Common myeloid progenitor, CD34-positive (primary cell): Measurements from ENCODE around the gene NPY1R. TPM values are rescaled to one million over a fixed set of nuclear protein-coding genes. Genes with fewer than 3 reads are reported as not detected.

Source experiments
- CTCF ChIA-PET: fragments of 350-600 bp; sonication (Branson Sonifier 250); formaldehyde crosslinking; loops from one replicate; lab custom pipeline; 2021; ENCODE audit warnings: antibody characterized with exemption; lab: Charles Lee
- POLR2A ChIA-PET: fragments of 350-600 bp; sonication (Branson Sonifier 250); formaldehyde crosslinking; loops from one replicate; lab custom pipeline; 2021; ENCODE audit warnings: antibody characterized with exemption; lab: Charles Lee
- DNase-seq, 3 donors: peaks; one replicate each; pipeline versions ENCODE4 v3.0.0 to v3.0.0-alpha.2; 2013
- H3K27ac ChIP-seq, 2 experiments: 1 replicate in 1 of 2; 2 replicates in 1 of 2; pipeline ENCODE4 v1.7.0; 2013; ENCODE audit warnings: inconsistent platforms in 2 of 2, low read length in 2 of 2, mild to moderate bottlenecking in 2 of 2, low read depth in 1 of 2, moderate library complexity in 1 of 2; ENCODE audit not compliant: severe bottlenecking in 2 of 2, insufficient read depth in 1 of 2, poor library complexity in 1 of 2
- H3K27me3 ChIP-seq, 5 experiments: replicated peaks in 2 of 5; 1 replicate in 3 of 5; 2 replicates in 2 of 5; pipeline versions ENCODE4 v1.6.1 to v1.7.0; 2013; ENCODE audit warnings: low read length in 4 of 5, mild to moderate bottlenecking in 2 of 5, moderate library complexity in 2 of 5, inconsistent platforms in 1 of 5; ENCODE audit not compliant: insufficient read depth in 5 of 5, control insufficient read depth in 4 of 5
- H3K36me3 ChIP-seq, 4 experiments: 1 replicate in 2 of 4; 2 replicates in 2 of 4; pipeline versions ENCODE4 v1.6.1 to v1.7.0; 2013; ENCODE audit warnings: low read length in 3 of 4, control low read depth in 1 of 4, mild to moderate bottlenecking in 1 of 4; ENCODE audit not compliant: control insufficient read depth in 4 of 4, insufficient read depth in 4 of 4
- H3K4me1 ChIP-seq, 4 experiments: 1 replicate in 3 of 4; 2 replicates in 1 of 4; pipeline versions ENCODE4 v1.6.1 to v1.7.1; 2013; ENCODE audit warnings: low read length in 3 of 4, mild to moderate bottlenecking in 3 of 4, control low read depth in 1 of 4, inconsistent platforms in 1 of 4, moderate library complexity in 1 of 4; ENCODE audit not compliant: control insufficient read depth in 4 of 4, insufficient read depth in 4 of 4; ENCODE audit errors: control extremely low read depth in 1 of 4
- H3K4me3 ChIP-seq, 7 experiments: 1 replicate in 4 of 7; 2 replicates in 3 of 7; pipeline versions ENCODE4 v1.5.1 to v1.7.0; 2013; ENCODE audit warnings: mild to moderate bottlenecking in 7 of 7, low read length in 6 of 7, moderate library complexity in 6 of 7, inconsistent platforms in 2 of 7, low read depth in 2 of 7, control low read depth in 1 of 7; ENCODE audit not compliant: insufficient read depth in 4 of 7, control insufficient read depth in 1 of 7; ENCODE audit errors: extremely low read depth in 1 of 7
- H3K9me3 ChIP-seq, 5 experiments: 1 replicate in 4 of 5; 2 replicates in 1 of 5; pipeline versions ENCODE4 v1.6.1 to v1.7.1; 2013; ENCODE audit warnings: low read length in 4 of 5, mild to moderate bottlenecking in 2 of 5, inconsistent platforms in 1 of 5, low read depth in 1 of 5, moderate library complexity in 1 of 5; ENCODE audit not compliant: control insufficient read depth in 4 of 5, insufficient read depth in 2 of 5; ENCODE audit errors: control extremely low read depth in 1 of 5
- WGBS: methylation state at CpG from one replicate; pipeline ENCODE4 v1.1.5; 2013; ENCODE audit not compliant: insufficient coverage; 5-methylcytosine and 5-hydroxymethylcytosine counted together
- polyA plus RNA-seq: library from polyadenylated mRNA; unstranded; fragments of 120-200 nt; gene quantifications from one replicate; pipeline ENCODE4 v1.2.1, GENCODE V29; 2013

The NPY1R gene
- not detected for polyA plus RNA-seq

- ChIA-PET CTCF (interaction anchor here (0.7 to 2.6 kb wide), 10 partner anchors 10 to 835 kb away, joined by 3 to 15 read pairs (median 3); partner anchors contain the start of gene NPY5R), POLR2A (no interaction called here)
- H3K9me3 ChIP-seq = no peaks in the 10 kb centered on the region
- DNase-seq = peak; percentile 69 to 78 (median 77)
- H3K4me1 ChIP-seq = peaks cover 0 to 16% (median 14%) of the 10 kb centered on the region in 4 experiments
- no peak within 1 kb of the TSS for H3K27ac ChIP-seq
- H3K4me3 ChIP-seq = peak within 1 kb of the TSS; percentile 31 to 77 (median 62)
- no peaks in the 10 kb centered on the region for H3K36me3 ChIP-seq
- WGBS = 14% methylated on average over 22 of the region's 36 CpGs
- peaks cover 16 to 67% (median 25%) of the 10 kb centered on the region in 5 experiments for H3K27me3 ChIP-seq
Measured at GRCh38 chr4:163332526-163333406, at the start of gene NPY1R. Gene NPY1R, minus strand, starts transcription at chr4:163332596. Its CDS starts 6,042 bp downstream, at chr4:163326554.

- no peak overlapping the region for H3K27ac ChIP-seq
- no peaks in the 10 kb centered on the region for H3K9me3 ChIP-seq
- no peaks in the 10 kb centered on the region for H3K27me3 ChIP-seq
- no peaks in the 10 kb centered on the region for H3K4me1 ChIP-seq
- no peak for DNase-seq
- CTCF ChIA-PET = no interaction called here
- no peaks in the 10 kb centered on the region for H3K36me3 ChIP-seq
- 60% methylated on average over 4 of the region's 5 CpGs for WGBS
- POLR2A ChIA-PET = no interaction called here
- H3K4me3 ChIP-seq = no peak overlapping the region
Measured at GRCh38 chr4:163380703-163381102, 48.3 kb upstream of the NPY1R start.

- ChIA-PET CTCF (no interaction called here), POLR2A (interaction anchor here (0.6 kb wide), 1 partner anchor 99 kb away, joined by 3 read pairs; no protein-coding TSS in a partner anchor)
- no peak for DNase-seq
Measured at GRCh38 chr4:163378661-163379060, 46.3 kb upstream of the NPY1R start.

GRCh38 chr4:163372029-163372428 is 39.6 kb upstream of the NPY1R start:
- WGBS = 81% methylated on average over 3 of the region's 5 CpGs
- CTCF ChIA-PET = no interaction called here
- no peak for DNase-seq
- H3K4me3 ChIP-seq = no peak overlapping the region
- no peak overlapping the region for H3K27ac ChIP-seq
- POLR2A ChIA-PET = no interaction called here
- peaks cover 0 to 4% (median 0%) of the 10 kb centered on the region in 5 experiments for H3K27me3 ChIP-seq
- H3K36me3 ChIP-seq = no peaks in the 10 kb centered on the region
- H3K9me3 ChIP-seq = peaks cover 0 to 2% (median 0%) of the 10 kb centered on the region in 5 experiments
- H3K4me1 ChIP-seq = no peaks in the 10 kb centered on the region

More at GRCh38 chr4:163378661-163379060, 46.3 kb upstream of the NPY1R start:
- Histone ChIP-seq H3K4me3 (no peak overlapping the region), H3K9me3 (no peaks in the 10 kb centered on the region), H3K4me1 (no peaks in the 10 kb centered on the region), H3K27me3 (no peaks in the 10 kb centered on the region), H3K36me3 (no peaks in the 10 kb centered on the region), H3K27ac (no peak overlapping the region)

- Histone ChIP-seq H3K9me3 (peaks cover 0 to 2% (median 0%) of the 10 kb centered on the region in 5 experiments), H3K36me3 (no peaks in the 10 kb centered on the region), H3K4me3 (no peak overlapping the region), H3K27me3 (peaks cover 0 to 4% (median 0%) of the 10 kb centered on the region in 5 experiments), H3K4me1 (no peaks in the 10 kb centered on the region), H3K27ac (no peak overlapping the region)
- 0% methylated on average over 1 of the region's 3 CpGs for WGBS
- ChIA-PET CTCF (no interaction called here), POLR2A (no interaction called here)
- DNase-seq = no peak
Measured at GRCh38 chr4:163367651-163368050, 35.3 kb upstream of the NPY1R start.

GRCh38 chr4:163356104-163356503 is 23.7 kb upstream of the NPY1R start:
- H3K4me1 ChIP-seq = no peaks in the 10 kb centered on the region
- no peaks in the 10 kb centered on the region for H3K36me3 ChIP-seq
- no peak overlapping the region for H3K27ac ChIP-seq
- DNase-seq = no peak
- no peak overlapping the region for H3K4me3 ChIP-seq
- peaks cover 0 to 3% (median 0%) of the 10 kb centered on the region in 5 experiments for H3K27me3 ChIP-seq
- ChIA-PET CTCF (interaction anchor here (0.9 kb wide), 1 partner anchor 10 kb away, joined by 3 read pairs; no protein-coding TSS in a partner anchor), POLR2A (no interaction called here)
- no CpG with 5 or more reads among the region's 1 CpG for WGBS
- H3K9me3 ChIP-seq = no peaks in the 10 kb centered on the region

GRCh38 chr4:163353054-163353453 is 20.7 kb upstream of the NPY1R start:
- Histone ChIP-seq H3K36me3 (no peaks in the 10 kb centered on the region), H3K27ac (no peak overlapping the region), H3K4me3 (no peak overlapping the region), H3K4me1 (no peaks in the 10 kb centered on the region), H3K27me3 (peaks cover 0 to 3% (median 2%) of the 10 kb centered on the region in 5 experiments), H3K9me3 (no peaks in the 10 kb centered on the region)
- WGBS = 100% methylated on average over 1 of the region's 3 CpGs
- ChIA-PET POLR2A (no interaction called here), CTCF (no interaction called here)
- DNase-seq = no peak
